ENCODE results near the gene OXA1L.
"Not testable (repeated sequence)": the region's sequence is repeated elsewhere in the genome, so short reads cannot be mapped to it uniquely, and the experiment has no call there.

OXA1L gene

DNA sequence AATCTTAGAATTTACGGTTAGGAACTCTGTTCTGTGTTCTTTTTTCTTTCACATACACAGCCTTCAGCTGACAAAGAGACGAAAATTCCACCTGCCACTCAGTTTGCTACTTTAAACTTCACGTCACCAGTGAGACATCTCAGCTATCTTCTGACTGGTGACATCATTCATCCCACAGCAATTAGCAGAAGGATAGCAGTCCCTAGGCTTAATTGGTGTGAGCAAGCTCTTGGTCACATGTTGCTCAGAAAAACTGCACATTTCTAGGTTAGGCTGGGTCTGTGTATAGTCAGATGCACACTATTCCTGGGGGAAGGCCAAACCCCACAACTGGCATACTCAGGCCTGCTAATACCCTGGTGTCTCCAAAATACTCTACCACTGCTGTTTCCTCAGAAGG is 24.8 kb downstream of the OXA1L start:
- DNase-seq (ENCODE audit: low read depth), result no peak
- H3K4me3 ChIP-seq (ENCODE audit: low read depth, low read length), result no peak overlapping the region
- TF ChIP-seq, protein P1, sequence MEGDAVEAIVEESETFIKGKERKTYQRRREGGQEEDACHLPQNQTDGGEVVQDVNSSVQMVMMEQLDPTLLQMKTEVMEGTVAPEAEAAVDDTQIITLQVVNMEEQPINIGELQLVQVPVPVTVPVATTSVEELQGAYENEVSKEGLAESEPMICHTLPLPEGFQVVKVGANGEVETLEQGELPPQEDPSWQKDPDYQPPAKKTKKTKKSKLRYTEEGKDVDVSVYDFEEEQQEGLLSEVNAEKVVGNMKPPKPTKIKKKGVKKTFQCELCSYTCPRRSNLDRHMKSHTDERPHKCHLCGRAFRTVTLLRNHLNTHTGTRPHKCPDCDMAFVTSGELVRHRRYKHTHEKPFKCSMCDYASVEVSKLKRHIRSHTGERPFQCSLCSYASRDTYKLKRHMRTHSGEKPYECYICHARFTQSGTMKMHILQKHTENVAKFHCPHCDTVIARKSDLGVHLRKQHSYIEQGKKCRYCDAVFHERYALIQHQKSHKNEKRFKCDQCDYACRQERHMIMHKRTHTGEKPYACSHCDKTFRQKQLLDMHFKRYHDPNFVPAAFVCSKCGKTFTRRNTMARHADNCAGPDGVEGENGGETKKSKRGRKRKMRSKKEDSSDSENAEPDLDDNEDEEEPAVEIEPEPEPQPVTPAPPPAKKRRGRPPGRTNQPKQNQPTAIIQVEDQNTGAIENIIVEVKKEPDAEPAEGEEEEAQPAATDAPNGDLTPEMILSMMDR (IDR thresholded peaks at IDR 0.05; ENCODE audit: low read depth, low read length, missing control alignments), result no peak

DNA sequence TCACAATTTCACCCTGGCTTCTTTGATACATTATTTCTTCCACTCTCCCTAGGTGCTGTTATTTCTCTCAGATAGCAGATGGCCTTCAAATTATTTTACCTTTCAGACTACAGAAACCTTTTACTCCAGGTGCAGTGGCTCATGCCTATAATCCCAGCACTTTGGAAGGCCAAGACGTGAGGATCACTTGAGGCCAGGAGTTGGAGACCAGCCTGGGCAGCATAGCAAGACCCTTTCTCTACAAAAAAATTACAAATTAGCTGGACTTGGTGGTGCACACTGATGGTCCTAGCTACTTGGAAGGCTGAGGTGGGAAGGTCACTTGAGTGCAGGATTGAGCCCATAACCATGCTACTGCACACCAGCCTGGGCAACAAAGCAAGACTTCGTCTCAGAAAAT is 25.7 kb downstream of the OXA1L start:
- DNase-seq (ENCODE audit: low read depth), result no peak
- no peak overlapping the region for H3K4me3 ChIP-seq (ENCODE audit: low read depth, low read length)
- TF ChIP-seq, protein P1 (IDR thresholded peaks at IDR 0.05; ENCODE audit: low read depth, low read length, missing control alignments), result no peak

DNA sequence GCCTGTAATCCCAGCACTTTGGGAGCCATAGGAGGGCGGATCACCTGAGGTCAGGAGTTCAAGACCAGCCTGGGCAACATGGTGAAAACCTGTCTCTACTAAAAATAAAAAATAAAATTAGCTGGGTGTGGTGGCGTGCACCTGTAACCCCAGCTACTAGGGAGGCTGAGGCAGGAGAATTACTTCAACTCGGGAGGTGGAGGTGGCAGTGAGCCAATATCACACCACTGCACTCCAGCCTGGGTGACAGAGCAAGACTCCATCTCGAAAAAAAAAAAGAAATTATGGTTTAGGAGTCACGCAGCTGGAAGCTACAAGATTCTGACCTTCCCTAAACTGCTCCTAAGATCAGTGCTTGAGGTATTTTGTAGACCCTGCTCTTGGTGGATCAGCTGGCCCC is 27.1 kb downstream of the OXA1L start:
- H3K4me3 ChIP-seq (ENCODE audit: low read depth, low read length); DNase-seq (ENCODE audit: low read depth): not testable (repeated sequence)

DNA sequence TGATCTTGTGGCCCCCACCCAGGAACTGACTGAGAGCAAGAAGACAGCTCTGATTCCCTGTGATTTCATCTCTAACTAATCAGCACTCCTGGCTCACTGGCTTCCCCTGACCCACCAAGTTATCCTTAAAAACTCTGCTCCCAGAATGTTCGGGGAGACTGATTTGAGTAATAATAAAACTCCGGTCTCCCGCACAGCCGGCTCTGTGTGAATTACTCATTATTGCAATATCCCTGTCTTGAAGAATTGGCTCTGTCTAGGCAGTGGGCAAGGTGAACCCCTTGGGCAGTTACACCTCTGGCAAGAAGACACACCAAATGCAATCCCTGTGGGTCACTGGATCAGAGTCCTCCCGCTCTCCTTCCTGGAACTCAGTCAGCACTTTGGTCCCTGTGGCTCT is 27.5 kb downstream of the OXA1L start:
- no peak overlapping the region for H3K4me3 ChIP-seq (ENCODE audit: low read depth, low read length)
- TF ChIP-seq, protein P1 (IDR thresholded peaks at IDR 0.05; ENCODE audit: low read depth, low read length, missing control alignments), result no peak
- no peak for DNase-seq (ENCODE audit: low read depth)

DNA sequence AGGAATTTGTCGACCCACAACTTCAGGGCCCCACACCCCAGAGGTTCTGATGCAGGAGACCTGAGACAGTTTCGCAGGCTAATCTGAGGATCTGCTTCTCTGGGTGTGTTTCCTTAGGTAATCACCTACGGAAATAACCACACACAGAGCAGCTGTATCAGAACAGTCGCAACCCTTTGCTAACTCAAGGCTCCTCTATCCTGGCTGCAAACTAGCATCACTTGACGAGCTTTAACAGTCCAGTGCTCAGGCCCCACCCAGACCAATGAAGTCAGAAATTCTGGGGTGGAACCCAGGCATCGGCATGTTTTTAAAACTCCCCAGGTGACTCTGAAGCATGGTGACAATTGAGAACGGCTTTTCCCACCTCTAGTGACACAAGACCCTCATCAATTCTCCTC is 28.1 kb downstream of the OXA1L start:
- TF ChIP-seq, protein P1 (IDR thresholded peaks at IDR 0.05; ENCODE audit: low read depth, low read length, missing control alignments), result no peak
- DNase-seq (ENCODE audit: low read depth), result peak; percentile 87
- H3K4me3 ChIP-seq (ENCODE audit: low read depth, low read length), result no peak overlapping the region

DNA sequence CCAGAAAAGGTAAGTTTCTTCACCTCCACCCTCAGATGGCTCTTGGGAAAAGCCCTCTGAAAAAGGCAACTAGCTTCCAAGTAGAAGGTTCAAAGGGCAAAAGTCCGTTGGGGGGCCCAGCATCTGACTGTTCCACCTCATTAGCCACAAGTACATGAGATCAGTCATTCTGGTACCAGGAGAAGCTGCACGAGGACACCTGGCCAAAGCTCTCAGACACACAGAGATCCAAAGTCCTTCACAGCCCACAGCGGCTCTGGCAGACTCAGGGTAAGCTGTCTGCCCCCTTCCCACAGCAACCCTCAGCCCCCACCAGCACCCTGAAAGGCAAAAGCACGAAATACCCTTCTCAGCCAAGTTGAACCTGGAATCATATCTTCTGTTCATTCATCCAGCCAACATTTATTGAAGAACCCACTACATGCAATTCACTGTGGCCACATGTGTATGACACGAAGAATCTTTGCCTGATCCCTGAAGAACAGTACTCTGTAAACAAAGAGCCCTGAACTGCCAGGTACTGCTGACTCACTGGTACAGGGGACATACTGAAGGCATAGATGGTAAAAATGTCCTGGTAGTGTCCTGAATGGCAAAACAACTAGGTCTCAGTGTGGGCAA is 29.7 kb downstream of the OXA1L start:
- DNase-seq (ENCODE audit: low read depth), result peak; percentile 72
- TF ChIP-seq, protein P1 (IDR thresholded peaks at IDR 0.05; ENCODE audit: low read depth, low read length, missing control alignments), result no peak
- no peak overlapping the region for H3K4me3 ChIP-seq (ENCODE audit: low read depth, low read length)

DNA sequence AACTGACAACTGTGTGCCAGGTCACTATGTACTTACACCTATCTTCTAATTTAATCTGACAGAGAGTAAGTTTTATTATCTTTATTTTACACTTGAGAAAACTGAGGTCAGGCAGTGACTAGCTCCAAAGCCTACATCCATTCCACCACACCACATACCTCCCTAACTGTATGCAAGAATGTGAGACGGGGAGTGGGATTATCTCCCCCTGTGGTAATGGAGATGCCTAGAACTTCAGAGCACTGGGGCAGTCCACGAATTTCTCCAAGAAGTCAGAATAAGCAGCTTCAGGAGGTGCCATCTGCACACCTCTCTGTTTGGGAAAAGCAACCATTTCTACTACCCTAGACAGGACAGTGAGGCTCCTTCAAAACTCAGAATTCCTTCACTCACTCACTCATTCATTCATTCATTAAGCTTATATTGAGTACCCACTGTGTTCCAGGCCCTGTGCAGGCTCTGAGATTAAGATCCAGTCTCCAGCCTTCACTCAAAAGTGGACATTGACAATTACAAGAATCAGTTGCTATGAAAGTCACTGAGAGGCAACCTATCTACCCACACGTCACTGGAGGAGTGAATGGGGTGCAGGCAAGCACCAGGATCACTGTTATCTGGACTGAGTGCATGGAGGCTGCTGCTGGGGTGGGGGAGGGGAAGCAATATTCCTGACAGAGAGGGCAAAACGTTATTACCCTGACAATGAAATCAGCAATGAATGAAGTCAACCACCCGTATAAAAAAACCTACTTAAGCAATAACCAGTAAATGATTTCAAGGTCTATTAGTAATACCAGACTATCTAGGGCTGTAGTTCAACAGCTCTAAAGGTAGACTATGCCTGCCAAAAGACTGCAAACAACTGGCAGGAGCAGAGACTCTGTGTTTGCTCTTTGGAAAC is 30.8 kb downstream of the OXA1L start:
- TF ChIP-seq, protein P1 (IDR thresholded peaks at IDR 0.05; ENCODE audit: low read depth, low read length, missing control alignments), result no peak
- DNase-seq (ENCODE audit: low read depth), result no peak
- no peak overlapping the region for H3K4me3 ChIP-seq (ENCODE audit: low read depth, low read length)

Measured in GM12864 (cell line).